ENCODE data around the gene EPAS1. TPM values are rescaled to one million over a fixed set of nuclear protein-coding genes. Genes with fewer than 3 reads are reported as not detected.

EPAS1 gene
- total and polyA plus RNA-seq, 2 of the 13 experiments (the other 11 are each of a cell fraction or from before 2014, with no cell fraction given) = 47.1 to 182 TPM

GRCh38 chr2:46294176-46294836 lies 2.9 kb upstream of the EPAS1 start (continued):
- peak; percentile 38; the same call in 1 of the 2 replicates for TF ChIP-seq ERF (CRISPR knock-in tag; IDR thresholded peaks at IDR 0.05)
- TF ChIP-seq ZBTB3 (CRISPR knock-in tag; IDR thresholded peaks at IDR 0.05; ENCODE audit: borderline replicate concordance, low read depth) = no peak
- TF ChIP-seq PBX3 (CRISPR knock-in tag; IDR thresholded peaks at IDR 0.05; ENCODE audit: borderline replicate concordance) = no peak
- TF ChIP-seq ZNF136 (CRISPR knock-in tag; IDR thresholded peaks at IDR 0.05; ENCODE audit: low read depth) = no peak
- no peak for TF ChIP-seq FOXO1 (CRISPR knock-in tag; IDR thresholded peaks at IDR 0.05)
- no peak for TF ChIP-seq KLF9 (CRISPR knock-in tag; IDR thresholded peaks at IDR 0.05; ENCODE audit: low read depth)
- TF ChIP-seq ZFP36 (IDR thresholded peaks at IDR 0.05; ENCODE audit: borderline replicate concordance, low read depth, low read length, partially characterized antibody) = no peak
- TF ChIP-seq ETV6 (CRISPR knock-in tag; conservative IDR thresholded peaks at IDR 0.05) = no peak
- TF ChIP-seq ZNF563 (CRISPR knock-in tag; IDR thresholded peaks at IDR 0.05) = no peak
- 0 out of 2 replicates have a peak, but pooled peaks have one; percentile 41 for TF ChIP-seq KDM4B (CRISPR knock-in tag; IDR thresholded peaks at IDR 0.05)
- TF ChIP-seq NAIF1 (CRISPR knock-in tag; IDR thresholded peaks at IDR 0.05; ENCODE audit: borderline replicate concordance) = no peak
- TF ChIP-seq BRCA1 (CRISPR knock-in tag; IDR thresholded peaks at IDR 0.05) = no peak
- no peak for TF ChIP-seq NCOA1 (CRISPR knock-in tag; IDR thresholded peaks at IDR 0.05)
- no peak for TF ChIP-seq ZBED4 (CRISPR knock-in tag; IDR thresholded peaks at IDR 0.05; ENCODE audit: borderline replicate concordance)
- no peak for TF ChIP-seq ZNF616 (CRISPR knock-in tag; IDR thresholded peaks at IDR 0.05; ENCODE audit: low read depth)
- TF ChIP-seq HMGA1 (CRISPR knock-in tag; conservative IDR thresholded peaks at IDR 0.05) = no peak
- no peak for TF ChIP-seq ZNF629 (CRISPR knock-in tag; conservative IDR thresholded peaks at IDR 0.05)
- no peak for TF ChIP-seq DRAP1 (CRISPR knock-in tag; IDR thresholded peaks at IDR 0.05)
- TF ChIP-seq ZMYM2 (CRISPR knock-in tag; IDR thresholded peaks at IDR 0.05) = no peak
- no peak for TF ChIP-seq HNRNPLL (IDR thresholded peaks at IDR 0.05; ENCODE audit: low read depth, low read length, poor library complexity, severe bottlenecking)
- 0 out of 2 replicates have a peak, but pooled peaks have one; percentile 35 for TF ChIP-seq ZNF580 (CRISPR knock-in tag; IDR thresholded peaks at IDR 0.05; ENCODE audit: borderline replicate concordance, low read depth)
- peak; percentile 97 for TF ChIP-seq ZBTB10 (CRISPR knock-in tag; IDR thresholded peaks at IDR 0.05; ENCODE audit: borderline replicate concordance)
